ENCODE measurements around the gene SCFD1.

The SCFD1 gene

GRCh38 chr14:30657050-30657449 is 34.9 kb downstream of the SCFD1 start:
- ChIA-PET CTCF (interaction anchor here (0.7 to 1.6 kb wide), 16 partner anchors 9 to 426 kb away, joined by 3 to 11 read pairs (median 3); no protein-coding TSS in a partner anchor), POLR2A (no interaction called here)
- no peak for DNase-seq (ENCODE audit: extremely low spot score)
- TF ChIP-seq, protein P1, sequence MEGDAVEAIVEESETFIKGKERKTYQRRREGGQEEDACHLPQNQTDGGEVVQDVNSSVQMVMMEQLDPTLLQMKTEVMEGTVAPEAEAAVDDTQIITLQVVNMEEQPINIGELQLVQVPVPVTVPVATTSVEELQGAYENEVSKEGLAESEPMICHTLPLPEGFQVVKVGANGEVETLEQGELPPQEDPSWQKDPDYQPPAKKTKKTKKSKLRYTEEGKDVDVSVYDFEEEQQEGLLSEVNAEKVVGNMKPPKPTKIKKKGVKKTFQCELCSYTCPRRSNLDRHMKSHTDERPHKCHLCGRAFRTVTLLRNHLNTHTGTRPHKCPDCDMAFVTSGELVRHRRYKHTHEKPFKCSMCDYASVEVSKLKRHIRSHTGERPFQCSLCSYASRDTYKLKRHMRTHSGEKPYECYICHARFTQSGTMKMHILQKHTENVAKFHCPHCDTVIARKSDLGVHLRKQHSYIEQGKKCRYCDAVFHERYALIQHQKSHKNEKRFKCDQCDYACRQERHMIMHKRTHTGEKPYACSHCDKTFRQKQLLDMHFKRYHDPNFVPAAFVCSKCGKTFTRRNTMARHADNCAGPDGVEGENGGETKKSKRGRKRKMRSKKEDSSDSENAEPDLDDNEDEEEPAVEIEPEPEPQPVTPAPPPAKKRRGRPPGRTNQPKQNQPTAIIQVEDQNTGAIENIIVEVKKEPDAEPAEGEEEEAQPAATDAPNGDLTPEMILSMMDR (IDR thresholded peaks at IDR 0.05; ENCODE audit: control extremely low read depth, extremely low read depth, low read depth, missing control alignments): no peak

GRCh38 chr14:30657606-30658163 is 35.6 kb downstream of the SCFD1 start:
- POLR2A ChIA-PET: no interaction called here

GRCh38 chr14:30658645-30659044 is 36.5 kb downstream of the SCFD1 start:
- TF ChIP-seq, protein P1 (IDR thresholded peaks at IDR 0.05; ENCODE audit: control extremely low read depth, extremely low read depth, low read depth, missing control alignments): no peak
- DNase-seq (ENCODE audit: extremely low spot score): no peak
- POLR2A ChIA-PET: no interaction called here
- CTCF ChIA-PET: interaction anchor here (1.5 to 1.9 kb wide), 4 partner anchors 12 to 424 kb away, joined by 3 to 6 read pairs (median 5); no protein-coding TSS in a partner anchor

More at GRCh38 chr14:30657606-30658163, 35.6 kb downstream of the SCFD1 start:
- CTCF ChIA-PET: interaction anchor here (0.7 to 1.6 kb wide), 4 partner anchors 10 to 425 kb away, joined by 3 to 5 read pairs (median 4); no protein-coding TSS in a partner anchor
- TF ChIP-seq, protein P1 (IDR thresholded peaks at IDR 0.05; ENCODE audit: control extremely low read depth, extremely low read depth, low read depth, missing control alignments): no peak
- no peak for DNase-seq (ENCODE audit: extremely low spot score)

DNA sequence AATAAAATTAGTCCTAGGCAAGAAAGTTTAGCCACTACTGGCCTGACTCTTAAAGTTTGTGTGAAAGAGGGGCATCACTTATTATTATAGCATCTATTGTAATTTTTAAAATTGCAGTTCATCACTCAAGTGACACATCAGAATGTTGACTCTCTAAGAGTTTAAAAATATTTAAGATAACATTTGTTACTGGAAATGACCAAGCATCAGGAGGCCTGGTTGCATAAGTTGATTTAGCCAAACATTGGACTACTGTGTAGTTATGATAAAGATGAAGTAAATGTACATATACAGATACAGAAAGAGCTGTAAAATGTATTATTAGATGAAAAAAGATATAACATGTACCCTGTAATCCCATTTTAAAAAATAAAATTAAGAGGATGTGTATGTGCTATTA is 47.5 kb downstream of the SCFD1 start:
- POLR2A ChIA-PET: no interaction called here
- TF ChIP-seq, protein P1 (IDR thresholded peaks at IDR 0.05; ENCODE audit: control extremely low read depth, extremely low read depth, low read depth, missing control alignments): no peak
- DNase-seq (ENCODE audit: extremely low spot score): no peak
- CTCF ChIA-PET: interaction anchor here (2.0 kb wide), 1 partner anchor 11 kb away, joined by 5 read pairs; no protein-coding TSS in a partner anchor

- CTCF ChIA-PET: interaction anchor here (1.3 to 1.5 kb wide), 2 partner anchors 9 to 17 kb away, joined by 4 read pairs; no protein-coding TSS in a partner anchor
Observed at GRCh38 chr14:30673071-30673470, 51.0 kb downstream of the SCFD1 start.

GRCh38 chr14:30678926-30679431 is 56.9 kb downstream of the SCFD1 start:
- DNase-seq (ENCODE audit: extremely low spot score): no peak
- CTCF ChIA-PET: interaction anchor here (2.2 kb wide), 1 partner anchor 19 kb away, joined by 9 read pairs; no protein-coding TSS in a partner anchor
- TF ChIP-seq, protein P1 (IDR thresholded peaks at IDR 0.05; ENCODE audit: control extremely low read depth, extremely low read depth, low read depth, missing control alignments): no peak
- POLR2A ChIA-PET: no interaction called here

More at GRCh38 chr14:30673071-30673470, 51.0 kb downstream of the SCFD1 start:
- POLR2A ChIA-PET: no interaction called here
- no peak for DNase-seq (ENCODE audit: extremely low spot score)
- TF ChIP-seq, protein P1 (IDR thresholded peaks at IDR 0.05; ENCODE audit: control extremely low read depth, extremely low read depth, low read depth, missing control alignments): no peak
